Astrocyte of the hippocampus (primary cell): ENCODE measurements around the gene FAM20C.
A peak's percentile ranks its signal among the peaks of the same experiment; 100 is the strongest.
"Not testable (repeated sequence)": the region's sequence is repeated elsewhere in the genome, so short reads cannot be mapped to it uniquely, and the experiment has no call there.

ENCODE experiments used
- DNase-seq: peaks from one replicate; pipeline ENCODE4 v3.0.0; 2011; ENCODE audit warnings: low read depth, low spot score

Gene FAM20C

DNA sequence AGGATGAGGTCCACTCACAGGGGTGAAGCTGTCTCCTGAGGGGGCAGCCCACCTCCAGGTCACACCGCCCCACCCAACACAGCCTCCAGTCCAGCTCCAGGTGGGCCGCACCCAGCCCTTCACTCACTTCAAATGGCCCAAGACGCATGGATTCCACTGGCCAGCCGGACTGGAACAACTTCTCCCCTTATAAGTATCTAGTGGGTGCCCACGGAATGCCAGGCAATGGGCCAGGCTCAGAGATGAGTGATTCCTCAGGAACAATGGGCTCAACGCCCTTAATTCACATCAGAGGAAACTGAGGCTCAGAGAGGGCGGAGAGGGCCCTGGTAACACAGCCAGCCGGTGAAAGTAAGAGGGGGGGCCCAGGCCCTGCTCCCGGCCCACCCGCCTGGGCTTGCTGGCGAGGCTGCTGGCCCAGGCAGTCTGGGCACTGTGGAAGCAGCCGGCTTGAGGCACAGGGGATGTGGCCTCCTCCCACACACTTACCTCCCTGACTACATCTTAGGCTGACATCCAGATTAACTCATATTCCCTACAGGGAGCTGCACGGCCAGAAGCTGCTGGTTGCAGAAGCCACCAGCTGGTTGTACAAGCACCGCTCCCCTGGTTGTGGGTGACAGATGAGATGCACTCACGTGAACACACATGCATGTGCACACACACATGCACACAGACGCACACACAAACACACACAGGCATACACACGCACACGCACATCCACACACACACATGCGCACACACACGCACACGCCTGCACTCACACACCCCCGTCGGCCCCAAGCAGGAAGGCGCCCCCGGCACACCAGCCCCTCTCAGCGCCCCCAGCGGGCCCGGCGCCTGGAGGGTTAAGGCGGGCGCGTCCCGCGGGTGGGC, 1.0 kb upstream of the FAM20C start:
- DNase-seq, result peak; percentile 89

DNA sequence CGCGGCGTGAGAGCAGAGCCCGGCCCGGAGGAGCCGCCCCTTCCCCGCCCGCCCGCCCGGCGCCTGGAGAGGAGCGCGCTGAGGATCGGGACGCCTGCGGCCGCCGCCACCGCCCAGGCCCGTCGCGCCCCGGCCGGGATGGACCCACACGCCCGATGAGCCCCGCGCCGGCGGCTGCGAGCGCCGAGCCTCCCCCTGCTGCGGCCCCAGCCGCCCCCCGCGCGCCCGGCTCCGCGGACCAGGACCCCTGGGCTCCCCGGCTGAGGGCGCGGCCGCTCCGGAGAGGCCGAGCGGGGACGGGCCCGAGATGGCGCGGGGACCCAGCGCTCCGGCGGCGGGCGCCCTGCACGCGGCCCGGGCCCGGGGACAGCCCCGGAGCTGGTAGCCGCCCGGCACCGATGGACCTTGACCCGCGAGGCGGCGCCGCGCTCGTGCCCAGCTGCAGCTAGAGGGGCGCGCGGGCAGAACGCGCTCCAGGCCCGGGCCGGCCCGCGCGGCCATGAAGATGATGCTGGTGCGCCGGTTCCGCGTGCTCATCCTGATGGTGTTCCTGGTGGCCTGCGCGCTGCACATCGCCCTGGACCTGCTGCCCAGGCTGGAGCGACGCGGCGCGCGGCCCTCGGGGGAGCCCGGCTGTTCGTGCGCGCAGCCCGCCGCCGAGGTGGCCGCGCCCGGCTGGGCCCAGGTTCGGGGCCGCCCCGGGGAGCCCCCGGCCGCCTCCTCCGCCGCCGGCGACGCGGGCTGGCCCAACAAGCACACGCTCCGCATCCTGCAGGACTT, 520 bp downstream of the FAM20C start:
- DNase-seq, result peak; percentile 61

DNA sequence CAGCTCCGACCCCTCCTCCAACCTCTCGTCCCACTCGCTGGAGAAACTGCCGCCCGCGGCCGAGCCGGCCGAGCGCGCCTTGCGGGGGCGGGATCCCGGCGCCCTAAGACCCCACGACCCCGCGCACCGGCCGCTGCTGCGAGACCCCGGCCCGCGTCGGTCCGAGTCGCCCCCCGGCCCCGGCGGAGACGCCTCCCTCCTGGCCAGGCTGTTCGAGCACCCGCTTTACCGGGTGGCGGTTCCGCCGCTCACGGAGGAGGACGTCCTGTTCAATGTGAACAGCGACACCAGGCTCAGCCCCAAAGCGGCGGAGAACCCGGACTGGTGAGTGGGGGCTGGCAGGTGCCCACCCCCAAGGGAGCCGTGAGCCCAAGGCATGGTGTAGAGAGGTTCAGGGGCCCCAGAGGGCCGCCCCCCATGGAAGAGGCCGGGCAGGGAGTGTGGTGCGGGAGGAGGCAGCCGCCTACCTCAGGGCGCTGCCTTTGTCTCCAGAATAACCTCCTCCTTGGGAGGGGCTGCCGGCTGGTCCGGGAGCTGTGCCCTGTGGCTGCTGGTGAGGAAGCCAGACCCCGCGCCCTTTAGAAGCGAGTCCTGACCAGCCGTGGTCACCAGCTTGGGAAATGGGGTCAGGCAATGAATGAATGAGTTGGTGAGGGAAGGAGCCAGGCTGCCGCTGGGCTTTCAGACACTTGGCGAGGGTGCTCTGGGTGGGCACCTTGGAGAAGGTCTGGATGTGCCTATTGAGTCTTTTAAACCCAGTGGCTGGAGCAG, 1.3 kb downstream of the FAM20C start:
- peak; percentile 45 for DNase-seq

DNA sequence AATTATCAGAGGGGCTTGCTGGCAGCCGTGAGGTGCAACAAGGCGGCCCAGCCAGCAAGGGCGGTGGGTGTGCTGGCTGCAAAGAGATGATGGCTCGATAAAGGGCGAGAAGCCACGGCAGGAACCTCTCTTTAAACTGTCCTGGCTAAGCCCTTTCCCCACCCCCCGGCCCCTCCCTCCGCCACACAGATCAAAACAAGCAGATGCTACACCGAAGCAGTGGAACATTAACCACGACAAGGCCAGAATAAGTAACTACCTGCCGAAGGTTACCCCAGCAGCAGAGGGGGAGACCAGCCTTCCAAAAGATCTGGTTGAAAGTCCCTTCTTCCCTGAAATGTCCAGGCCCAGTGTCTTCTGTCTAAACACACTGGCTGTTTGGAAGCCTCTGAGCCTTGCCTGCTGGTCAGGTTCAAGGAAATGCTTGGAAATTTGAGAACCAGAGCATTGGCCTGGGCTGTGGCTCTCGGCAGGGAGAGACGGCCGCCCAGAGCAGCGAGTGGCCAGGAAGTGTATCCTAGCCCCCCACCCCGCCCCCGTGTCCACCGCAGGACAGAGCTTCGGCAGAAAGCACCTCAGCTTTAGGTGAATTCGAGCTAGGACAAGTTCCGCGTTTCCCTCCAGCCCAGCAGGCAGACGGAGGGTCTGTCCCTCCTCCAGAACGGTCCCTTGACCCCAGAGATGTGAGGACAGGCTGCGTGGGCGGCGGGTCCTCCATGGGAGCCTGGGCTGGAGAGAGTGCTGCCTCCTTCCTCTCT, 2.1 kb downstream of the FAM20C start:
- DNase-seq, result peak; percentile 77

DNA sequence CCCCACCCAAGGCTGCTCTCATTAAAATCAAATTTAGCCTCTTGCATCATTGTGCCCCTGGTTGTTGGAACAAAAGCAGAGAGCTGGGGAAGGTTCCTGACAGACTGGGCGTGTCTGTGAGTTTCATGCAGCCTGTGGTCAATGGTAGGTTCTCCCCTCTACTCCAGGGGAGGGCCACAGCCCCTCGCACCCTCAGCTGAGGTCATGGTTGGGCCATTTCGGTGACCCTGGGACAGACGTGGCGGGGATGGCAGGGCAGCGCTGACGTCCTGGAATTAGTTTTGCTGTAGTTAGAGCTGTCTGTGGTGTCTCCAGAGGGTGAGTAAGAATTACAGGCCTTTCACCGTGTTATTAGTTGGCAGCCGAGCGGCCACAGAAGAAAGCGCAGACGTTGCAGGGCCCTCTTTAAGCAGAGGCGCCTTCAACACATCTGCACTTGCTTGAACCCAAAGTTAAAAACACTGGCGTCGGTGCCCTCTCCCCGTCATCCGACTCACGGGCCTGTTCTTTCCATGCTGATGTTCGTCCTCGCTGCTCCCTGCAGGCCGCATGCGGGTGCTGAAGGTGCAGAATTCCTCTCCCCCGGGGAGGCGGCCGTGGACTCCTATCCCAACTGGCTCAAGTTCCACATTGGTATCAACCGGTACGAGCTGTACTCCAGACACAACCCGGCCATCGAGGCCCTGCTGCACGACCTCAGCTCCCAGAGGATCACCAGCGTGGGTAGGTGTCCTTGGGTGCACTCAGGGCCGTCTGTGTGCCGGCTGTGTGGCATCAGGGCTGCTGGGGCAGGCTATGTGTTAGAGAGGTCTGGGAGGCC, 2.8 kb downstream of the FAM20C start:
- peak; percentile 58 for DNase-seq

DNA sequence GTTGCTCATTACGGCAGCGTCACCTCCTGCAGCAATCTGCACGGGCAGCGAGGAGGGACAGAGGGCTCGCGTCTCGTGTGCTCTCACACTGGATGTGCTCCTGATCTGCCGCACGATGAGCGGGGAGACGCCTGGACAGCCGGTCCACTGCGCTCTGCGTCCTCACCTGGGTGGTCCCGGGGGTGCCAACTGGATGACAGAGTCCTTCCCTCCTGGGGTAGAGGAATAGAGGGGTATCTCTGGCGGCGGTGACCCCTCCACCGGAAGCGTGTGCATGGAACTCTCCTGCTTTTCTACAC, 3.4 kb downstream of the FAM20C start:
- DNase-seq, result no peak

DNA sequence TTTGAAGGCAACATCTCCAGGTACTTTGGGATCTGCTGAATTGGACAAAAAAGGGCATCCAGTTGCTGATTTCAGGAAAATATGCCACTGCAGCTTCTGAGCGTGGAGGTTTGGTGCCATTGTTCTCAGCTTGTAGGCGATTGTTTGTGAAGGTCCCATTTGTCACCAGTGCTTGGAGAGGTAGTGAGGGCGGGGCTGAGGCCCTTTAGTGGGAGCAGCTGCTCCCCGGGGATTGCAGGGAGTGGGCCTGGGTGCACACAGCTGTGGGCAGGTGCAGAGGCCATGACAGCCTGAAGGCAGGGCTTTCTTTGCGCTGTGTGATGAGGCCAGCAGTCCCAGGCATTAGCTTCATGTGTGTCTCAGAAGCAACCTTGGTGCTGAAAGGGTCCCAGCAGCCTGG, 3.9 kb downstream of the FAM20C start:
- DNase-seq, result no peak

DNA sequence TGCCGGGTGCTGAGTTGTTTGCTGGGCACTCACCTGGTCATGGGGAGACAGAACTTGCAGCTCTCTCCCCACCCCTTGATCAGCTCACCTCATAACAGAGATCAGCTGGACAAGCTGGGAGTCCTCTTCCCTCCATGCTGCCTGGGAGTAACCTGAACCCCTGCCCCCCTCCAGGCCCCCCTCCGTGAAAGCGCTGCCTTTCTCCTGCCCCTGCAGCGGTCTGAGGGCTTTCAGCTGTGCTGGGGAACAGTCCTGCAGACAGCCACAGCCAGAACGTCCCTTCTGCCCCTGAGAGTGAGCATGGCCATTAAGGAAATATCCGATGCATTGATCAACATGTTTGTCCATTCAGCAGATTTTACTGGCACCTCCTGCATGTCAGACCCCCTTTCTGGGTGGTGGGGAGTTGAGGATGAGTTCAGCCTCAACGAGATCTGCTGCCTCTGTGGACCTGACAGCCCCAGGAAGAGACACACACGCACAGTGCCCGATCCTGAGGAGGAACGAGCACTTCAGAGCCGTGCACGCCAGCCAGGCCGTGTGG, 4.5 kb downstream of the FAM20C start:
- DNase-seq, result no peak

DNA sequence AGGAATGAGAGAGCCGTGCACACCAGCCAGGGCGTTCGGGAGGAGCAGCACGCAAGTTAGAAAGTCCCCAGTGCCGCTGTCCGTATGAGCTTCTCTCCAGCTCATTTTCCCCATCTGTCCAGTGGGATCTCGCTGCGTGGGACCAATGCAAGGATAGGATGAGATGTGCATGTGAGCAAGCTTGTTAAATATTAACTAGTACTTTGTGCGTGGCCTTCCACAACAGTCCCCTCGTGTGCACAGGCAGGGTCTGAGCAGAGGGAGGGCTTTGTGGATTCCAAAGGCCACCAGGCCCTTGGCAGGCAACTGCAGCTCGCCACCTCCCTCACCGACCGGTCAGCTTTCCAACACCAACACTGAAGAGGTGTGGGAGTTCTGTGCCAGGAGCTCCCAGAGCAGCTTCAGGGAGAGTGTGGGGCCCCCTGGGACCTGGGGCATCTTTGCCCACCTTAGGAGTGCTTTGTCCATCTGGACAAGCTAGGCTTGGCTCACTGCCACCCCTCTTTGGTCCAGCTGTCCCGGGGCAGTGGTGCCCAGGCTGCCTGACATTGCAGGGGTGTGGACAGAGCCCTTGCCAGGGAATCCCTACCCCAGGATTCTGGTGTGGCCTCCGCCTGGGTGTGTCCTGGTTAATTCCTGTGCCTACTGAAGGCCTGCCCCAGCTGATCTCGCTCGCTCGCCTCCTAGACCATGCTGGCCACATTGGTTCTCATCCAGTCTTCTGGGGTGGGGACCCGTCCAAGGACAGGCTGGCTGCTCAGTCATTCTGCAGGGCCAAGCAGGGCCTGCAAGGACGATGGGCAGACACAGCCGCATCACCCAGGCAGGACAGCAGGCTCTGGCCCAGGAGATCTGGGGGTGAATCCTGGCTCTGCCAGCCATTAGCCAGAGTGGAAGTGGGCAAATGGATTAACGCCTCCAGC, 5.3 kb downstream of the FAM20C start:
- no peak for DNase-seq

DNA sequence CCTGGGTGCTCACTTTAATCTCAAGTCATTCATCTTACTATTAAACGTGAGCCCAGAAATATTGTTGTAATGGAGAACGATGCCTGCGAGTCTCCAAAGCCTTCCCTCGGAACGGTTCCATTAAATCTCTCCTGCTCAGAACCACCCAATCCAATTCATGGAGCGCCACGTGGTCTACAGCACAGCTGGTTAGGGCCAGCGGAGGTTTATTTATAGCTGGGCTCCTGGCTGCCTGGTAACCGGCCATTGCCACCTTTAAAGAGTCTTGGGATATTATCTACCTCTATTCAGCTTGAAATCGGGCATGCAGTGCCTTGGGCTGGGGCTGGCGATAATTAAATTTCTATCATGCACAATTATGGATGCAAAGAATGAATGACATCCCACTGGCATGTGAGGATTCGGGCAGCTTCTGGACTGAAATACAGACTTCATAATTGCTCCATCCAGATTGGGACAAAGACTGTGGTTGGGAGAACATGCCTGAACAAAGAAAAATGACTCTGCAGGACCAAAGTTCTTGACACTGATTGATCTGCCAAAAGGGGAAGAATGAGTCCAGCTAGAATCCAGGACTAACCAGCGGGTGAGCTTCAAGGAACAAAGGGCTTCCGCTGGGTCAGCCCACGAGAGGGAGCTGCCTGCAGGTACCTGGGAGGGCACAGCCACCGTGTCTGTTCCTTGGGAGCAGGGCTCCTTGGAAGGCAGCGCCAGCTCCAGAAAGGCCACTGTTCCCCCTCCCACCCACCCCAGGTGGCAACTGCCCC, 7.3 kb downstream of the FAM20C start:
- DNase-seq, result peak; percentile 47

DNA sequence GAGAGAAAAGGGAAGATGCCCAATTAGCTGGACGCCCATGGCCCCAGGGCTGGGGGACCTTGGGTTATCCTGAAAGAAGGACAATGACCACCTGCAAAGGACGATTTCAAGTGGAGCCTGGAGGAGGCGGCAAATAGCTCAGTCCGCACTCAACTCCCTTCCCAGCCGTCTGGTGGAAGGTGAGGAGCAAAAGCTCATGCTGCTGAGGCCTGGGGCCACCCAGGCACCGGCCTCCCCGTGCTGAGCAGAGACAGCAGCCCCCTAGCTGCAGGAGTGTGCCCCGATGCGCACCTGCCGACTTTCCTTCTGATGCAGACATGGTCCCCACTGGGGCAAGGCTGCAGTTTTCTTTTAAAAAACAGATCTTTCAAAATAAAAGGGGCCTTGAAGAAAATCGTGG, 7.9 kb downstream of the FAM20C start:
- DNase-seq, result no peak

DNA sequence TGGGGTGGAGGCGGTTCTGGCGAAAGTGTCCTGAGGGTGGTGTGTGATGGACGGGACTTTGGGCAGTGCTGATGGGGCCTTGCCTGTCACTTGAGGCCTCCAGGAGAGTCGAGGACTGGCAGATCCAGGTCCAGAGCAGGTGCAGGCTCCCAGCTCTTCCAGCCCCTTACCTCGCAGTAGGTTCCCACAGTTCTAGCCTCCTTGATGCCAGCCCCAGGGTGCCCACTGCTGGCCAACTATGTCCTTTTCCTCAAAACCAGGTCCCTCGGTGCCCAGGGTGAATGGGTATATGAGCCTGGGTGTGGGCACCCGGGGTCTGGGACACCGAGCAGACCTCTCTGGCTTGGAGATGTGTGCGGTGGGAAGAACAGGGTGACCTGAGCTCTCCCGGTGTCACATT, 8.3 kb downstream of the FAM20C start:
- no peak for DNase-seq

DNA sequence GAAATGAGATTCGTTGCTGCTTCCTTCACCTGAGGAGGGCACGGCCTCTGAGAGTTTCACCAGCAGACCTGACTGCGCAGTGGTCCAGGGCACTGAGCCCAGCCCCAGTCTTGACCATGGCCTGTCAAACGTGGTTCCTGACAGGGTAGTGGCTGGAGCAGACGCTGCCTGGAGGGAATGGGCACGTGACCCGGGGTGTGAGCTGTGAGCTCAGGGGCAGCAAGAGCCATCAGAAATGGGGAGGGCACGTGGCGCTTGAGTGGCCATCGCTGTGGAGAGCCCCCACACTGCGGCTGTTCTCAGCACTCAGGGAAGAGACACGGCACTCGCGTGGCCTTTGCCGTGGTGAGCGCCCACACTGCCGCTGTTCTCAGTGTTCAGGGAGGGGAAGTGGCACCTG, 12.0 kb downstream of the FAM20C start:
- no peak for DNase-seq

DNA sequence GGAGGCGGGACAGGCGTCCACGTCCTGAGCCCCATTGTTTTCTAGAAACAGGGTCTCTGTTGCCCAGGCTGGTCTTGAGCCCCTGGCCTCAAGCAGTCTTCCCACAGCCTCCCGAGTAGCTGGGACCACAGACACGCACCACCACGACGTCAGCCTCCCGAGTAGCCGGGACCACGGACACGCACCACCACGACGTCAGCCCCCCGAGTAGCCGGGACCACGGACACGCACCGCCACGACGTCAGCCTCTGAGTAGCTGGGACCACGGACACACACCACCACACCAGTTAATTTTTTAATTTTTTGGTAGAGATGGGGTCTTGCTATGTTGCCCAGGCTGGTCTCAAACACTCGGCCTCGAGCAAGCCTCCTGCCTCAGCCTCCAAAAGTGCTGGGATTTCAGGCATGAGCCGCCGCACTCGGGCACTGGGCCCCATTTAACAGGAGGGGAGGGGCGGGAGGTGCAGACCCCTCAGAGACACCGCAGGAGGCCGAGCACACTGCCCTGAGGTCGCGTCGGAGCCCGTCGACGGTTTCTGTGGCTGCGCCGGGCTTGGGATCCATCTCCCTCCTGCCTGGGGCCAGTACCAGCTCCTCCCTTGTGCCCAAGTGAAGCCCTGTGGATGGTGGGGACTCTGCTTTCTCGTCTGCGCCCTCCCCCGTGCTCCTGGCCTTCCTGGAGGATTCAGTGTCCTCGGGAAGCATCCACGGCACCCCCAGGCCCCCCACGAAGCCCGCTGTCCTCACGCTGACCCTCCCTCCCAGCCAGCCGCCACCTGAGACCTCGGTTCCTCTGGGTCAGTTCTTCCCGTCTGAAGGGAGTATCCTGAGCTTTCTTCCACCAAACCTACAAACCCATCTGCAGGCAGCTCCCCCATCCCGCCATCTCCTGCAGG, 13.0 kb downstream of the FAM20C start:
- DNase-seq, result no peak

DNA sequence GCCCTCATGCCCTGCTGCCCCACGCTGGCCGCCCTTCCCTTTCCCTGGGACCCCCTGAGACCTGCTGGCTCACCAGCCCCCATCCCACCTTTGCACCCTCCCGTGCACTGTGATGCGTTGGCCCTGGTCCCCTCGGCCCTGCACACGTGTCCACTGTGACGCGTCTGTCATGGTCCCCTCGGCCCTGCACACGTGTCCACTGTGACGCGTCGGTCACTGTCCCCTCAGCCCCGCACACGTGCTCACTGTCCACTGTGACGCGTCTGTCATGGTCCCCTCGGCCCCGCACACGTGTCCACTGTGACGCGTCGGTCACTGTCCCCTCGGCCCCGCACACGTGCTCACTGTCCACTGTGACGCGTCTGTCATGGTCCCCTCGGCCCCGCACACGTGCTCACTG, 14.0 kb downstream of the FAM20C start:
- not testable (repeated sequence) for DNase-seq

DNA sequence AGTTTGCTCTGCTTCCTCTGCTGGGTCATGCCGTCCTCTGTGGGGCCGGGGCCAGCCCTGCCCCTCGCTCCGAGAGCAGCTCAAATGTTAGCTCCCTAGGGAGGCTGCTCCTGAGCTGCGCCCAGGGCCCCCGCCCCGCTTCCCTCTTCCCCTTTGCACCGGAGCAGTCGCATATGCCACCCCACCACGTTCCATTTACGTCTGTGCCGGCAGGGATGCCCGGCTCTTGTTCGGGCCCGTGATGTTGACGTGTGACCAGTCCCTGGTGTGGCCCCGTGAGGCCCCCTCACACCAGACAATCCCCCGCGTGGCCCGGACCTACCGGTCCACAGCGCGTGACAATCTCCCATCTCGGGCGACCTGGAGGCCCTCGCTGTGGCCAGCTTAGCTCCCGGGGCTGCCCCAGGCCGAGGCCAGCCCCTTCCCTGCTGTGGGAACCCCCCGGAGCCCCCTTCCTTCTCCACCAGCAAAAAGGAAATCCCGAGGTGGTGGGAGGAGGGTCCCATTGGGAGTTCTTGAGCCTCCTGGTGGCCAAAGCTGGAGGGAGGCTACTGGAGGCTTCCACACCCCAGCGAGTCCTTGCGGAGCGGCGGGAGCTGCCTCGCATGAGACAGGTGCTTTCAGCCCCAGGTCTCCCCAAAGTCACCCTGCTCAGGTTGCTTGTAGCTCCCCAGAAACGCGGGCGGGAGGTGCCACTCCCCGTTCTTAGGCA, 15.2 kb downstream of the FAM20C start:
- no peak for DNase-seq

DNA sequence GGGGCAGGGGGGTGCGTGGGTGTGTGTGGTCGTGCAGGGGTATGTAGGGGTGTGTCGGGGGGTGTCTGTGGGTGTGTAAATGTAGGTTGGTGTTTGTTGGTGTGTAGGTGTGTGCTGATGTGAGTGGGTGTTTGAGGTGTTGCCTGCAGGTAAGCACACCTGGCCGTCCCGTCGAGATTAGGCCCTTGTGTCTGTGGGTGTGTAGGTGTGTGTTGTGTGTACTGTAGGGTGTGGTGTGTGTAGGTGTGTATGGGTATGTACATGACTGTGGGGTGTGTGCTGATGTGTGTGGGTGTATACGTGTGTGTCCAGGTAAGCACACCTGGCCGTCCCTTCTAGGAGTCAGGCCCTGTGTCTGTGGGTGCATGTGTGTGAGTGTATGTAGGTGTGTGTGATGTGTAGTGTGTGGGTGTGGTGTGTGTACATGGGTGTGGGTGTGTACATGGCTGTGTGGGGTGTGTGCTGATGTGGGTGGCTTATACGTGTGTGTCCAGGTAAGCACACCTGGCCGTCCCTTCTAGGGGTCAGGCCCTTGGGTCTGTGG, 15.8 kb downstream of the FAM20C start:
- no peak for DNase-seq
